ENCODE data around the gene CMBL.

DNA sequence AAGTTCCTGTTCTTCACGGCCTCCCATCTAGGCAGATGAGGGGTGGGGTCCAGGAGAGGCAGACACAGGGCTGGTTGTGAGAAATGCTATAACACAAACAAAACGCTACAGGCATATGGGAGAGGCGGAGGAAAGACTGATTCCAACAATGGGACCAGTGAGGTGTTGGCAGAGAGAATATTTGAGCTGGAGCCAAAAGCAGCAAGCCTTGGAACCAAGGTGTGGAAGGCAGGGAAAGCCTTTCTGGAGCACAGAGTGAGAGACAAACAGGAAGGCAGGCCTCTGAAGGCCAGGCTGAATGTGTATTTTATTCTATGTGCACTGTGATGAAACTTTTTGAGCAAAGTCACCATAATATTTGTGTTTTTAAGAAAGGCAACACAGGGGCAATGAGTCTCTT, 60.9 kb downstream of the CMBL start:
- TF ChIP-seq, protein P1, sequence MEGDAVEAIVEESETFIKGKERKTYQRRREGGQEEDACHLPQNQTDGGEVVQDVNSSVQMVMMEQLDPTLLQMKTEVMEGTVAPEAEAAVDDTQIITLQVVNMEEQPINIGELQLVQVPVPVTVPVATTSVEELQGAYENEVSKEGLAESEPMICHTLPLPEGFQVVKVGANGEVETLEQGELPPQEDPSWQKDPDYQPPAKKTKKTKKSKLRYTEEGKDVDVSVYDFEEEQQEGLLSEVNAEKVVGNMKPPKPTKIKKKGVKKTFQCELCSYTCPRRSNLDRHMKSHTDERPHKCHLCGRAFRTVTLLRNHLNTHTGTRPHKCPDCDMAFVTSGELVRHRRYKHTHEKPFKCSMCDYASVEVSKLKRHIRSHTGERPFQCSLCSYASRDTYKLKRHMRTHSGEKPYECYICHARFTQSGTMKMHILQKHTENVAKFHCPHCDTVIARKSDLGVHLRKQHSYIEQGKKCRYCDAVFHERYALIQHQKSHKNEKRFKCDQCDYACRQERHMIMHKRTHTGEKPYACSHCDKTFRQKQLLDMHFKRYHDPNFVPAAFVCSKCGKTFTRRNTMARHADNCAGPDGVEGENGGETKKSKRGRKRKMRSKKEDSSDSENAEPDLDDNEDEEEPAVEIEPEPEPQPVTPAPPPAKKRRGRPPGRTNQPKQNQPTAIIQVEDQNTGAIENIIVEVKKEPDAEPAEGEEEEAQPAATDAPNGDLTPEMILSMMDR (IDR thresholded peaks at IDR 0.05; ENCODE audit: low read depth, low read length, poor library complexity, severe bottlenecking) = no peak
- no peak for TF ChIP-seq EZH2phosphoT487 (IDR thresholded peaks at IDR 0.05; ENCODE audit: borderline replicate concordance, low read length)

All from DOHH2 (cell line).